NB4 (cell line): ENCODE measurements around the gene GINS2.

ENCODE experiments used
- MAX ChIP-seq: IDR thresholded peaks from 2 replicates; pipeline ENCODE4 v1.6.1; 2011; ENCODE audit warnings: low read depth, low read length
- TF ChIP-seq, protein P1 (sequence below): IDR thresholded peaks from one replicate; pipeline ENCODE4 v1.5.1; 2012; ENCODE audit warnings: low read depth, low read length

- TF ChIP-seq, protein P1, sequence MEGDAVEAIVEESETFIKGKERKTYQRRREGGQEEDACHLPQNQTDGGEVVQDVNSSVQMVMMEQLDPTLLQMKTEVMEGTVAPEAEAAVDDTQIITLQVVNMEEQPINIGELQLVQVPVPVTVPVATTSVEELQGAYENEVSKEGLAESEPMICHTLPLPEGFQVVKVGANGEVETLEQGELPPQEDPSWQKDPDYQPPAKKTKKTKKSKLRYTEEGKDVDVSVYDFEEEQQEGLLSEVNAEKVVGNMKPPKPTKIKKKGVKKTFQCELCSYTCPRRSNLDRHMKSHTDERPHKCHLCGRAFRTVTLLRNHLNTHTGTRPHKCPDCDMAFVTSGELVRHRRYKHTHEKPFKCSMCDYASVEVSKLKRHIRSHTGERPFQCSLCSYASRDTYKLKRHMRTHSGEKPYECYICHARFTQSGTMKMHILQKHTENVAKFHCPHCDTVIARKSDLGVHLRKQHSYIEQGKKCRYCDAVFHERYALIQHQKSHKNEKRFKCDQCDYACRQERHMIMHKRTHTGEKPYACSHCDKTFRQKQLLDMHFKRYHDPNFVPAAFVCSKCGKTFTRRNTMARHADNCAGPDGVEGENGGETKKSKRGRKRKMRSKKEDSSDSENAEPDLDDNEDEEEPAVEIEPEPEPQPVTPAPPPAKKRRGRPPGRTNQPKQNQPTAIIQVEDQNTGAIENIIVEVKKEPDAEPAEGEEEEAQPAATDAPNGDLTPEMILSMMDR, result no peak
- TF ChIP-seq MAX, result no peak
Measured at GRCh38 chr16:85639529-85640253, 49.1 kb downstream of the GINS2 start.
